Right ventricle myocardium superior (tissue), 1 donor: ENCODE data around the gene TENM4. TPM values are rescaled to one million over a fixed set of nuclear protein-coding genes. Genes with fewer than 3 reads are reported as not detected.
A peak's percentile ranks its signal among the peaks of the same experiment; 100 is the strongest.

Source experiments
- ATAC-seq: fragments of 200-7000 bp; cut with Tn5 transposase; one replicate; pipeline ENCODE4 v1.9.1; 2020; ENCODE audit warnings: mild to moderate bottlenecking; ENCODE audit not compliant: poor library complexity
- DNase-seq: peaks from one replicate; pipeline ENCODE4 v3.0.0-alpha.2; 2020
- intact Hi-C: fragments of 100-400 bp; cut with DNase I; formaldehyde crosslinking; loops from one replicate; pipeline ENCODE4 v1.11.2; 2022
- total RNA-seq: library from RNA; stranded (reverse); fragmentation: NEBNext Ultra II Directional; extraction: Animal tissue kit (Norgen Biotek cat#: 25700); gene quantifications from one replicate; pipeline ENCODE4 v1.2.1, GENCODE V29; 2021
- donor health status: DM: no; HTN: yes; CAD: no; lungs with severe emphysema.

The TENM4 gene
- total RNA-seq, 1 donor from 2014 or later, result 0.81 TPM

DNA sequence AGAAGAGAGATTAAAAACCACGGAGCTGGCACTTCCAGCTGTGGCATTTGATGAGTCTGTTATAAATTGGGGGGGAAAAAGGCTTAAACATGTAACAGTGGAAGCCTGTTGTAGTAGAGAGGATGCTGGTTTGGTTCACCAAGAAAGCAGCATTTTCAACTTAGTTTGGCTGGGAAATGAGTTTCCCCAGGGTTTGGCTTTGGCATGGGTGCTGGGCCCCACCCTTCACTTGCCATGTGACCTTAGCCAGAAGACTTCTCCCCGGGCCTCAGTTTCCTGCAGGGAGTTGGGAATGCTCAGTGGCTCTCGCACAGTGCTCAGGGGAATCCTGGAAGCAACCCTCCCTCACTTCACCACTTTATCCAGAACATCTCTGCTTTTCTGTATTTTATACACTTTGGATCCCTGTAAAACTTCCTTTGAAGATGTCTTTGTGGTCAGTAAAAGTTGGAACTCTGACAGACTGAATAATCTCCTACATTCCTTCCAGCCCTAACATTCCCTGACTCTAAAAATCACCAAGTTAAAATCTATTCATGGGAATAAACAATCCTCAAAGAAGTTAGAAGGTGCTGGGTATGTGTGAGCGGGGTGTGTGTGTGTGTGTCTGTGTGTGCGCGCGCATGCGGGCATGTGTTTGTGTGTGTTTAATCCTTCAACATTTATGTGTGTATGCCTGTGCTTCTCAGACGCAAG, 166.0 kb downstream of the TENM4 start:
- intact Hi-C loops, result no loop called here
- DNase-seq (no peak), ATAC-seq (no peak)

DNA sequence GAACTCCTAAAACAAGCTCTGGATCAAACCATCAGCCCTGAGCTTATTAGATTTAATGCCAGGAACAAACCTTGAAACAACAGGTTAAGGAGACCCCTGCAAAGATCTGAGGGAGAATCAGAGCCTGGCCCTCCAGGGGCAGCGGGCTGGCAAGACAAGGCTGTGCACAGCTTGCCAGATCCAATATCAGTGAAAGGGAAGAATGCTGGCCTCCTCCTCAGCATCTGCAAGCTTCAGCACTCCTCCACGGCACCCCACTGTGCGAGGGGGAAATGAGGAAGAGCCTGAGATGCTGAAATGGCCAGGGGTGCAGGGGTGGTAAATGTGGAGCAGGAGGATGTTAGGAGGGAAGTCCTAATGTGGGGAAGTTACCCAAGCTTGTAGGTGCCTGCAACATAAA, 167.0 kb downstream of the TENM4 start:
- ATAC-seq (no peak), DNase-seq (no peak)
- intact Hi-C loops, result no loop called here

DNA sequence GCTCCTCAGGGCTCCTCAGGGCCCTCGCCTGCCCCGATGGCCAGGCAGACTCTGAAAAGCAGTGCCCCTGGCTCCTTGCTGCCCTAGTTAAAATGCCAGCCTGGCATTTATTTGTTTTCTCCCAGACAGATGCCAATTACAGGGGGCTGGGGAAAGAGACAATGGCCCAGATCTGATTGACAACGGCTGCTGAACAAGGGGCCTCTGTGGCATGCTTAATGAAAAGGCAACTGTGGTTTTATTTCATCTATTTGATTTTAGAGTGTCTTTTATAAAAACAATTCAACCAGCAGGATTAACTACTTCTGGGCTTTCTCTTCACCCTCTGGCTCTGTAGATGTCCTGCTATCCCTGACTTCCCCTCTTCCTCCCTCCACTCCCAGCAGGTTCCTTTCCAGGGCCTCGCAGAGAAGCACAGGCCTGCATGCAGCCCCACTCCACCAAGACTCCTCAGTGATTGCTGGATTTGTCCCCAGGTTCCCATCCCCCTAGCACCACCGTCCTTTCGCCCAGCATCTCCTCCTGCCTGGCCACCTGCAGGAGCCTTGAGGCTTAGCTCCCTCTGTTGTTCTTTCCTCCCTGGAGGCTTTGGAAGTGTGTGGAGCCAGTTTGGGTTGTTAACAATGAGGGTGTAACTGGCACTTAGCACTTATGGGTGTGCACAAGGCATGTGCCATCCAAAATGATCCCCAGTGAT, 171.1 kb downstream of the TENM4 start:
- no peak for ATAC-seq
- no peak for DNase-seq
- intact Hi-C loops, result no loop called here

DNA sequence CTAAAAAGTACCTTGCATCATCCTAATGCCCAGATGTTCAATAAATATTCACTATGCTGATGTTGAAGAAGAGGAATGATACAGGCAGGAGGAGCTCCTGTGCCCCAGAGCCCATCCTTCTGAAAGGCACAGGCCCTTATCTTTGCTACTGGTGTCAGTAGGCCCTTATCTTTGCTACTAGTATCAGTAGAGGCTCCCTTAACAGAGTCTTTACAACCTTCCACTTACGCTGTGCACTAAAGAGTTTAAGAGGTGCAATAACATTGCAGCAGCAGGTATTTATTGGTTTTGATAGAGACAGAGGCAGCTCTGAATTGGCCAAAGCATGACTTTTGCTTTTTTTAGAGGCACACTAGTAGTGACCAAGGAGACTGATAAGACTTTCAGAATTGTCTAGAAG, 174.4 kb downstream of the TENM4 start:
- intact Hi-C loops, result no loop called here
- ATAC-seq, result no peak

DNA sequence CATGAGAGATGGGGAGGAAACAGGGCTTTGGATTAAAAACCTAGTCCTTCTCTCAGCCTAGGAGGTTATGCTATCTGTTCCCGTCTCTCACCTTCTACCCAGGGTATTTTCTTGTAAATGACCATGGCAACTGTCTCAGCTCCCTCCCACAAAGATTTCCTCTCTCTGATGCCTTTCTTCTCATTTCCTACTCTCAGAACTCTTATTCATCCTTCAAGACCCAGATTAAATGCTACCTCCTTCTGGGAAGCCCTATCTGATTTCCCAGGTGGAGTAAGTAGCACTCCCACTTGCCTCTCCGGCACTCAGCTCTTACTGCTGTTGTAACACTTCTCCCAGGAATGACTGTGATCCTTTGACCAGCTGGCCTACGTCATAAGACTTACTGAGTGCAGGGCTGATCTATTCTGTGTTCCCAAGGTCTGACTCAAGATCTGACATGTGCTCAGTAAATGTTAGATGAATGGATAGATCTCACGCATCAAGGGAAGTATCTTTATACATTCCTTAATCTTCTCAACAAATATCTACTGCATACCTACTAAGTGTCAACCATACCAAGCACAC, 175.0 kb downstream of the TENM4 start:
- intact Hi-C loops, result no loop called here
- no peak for DNase-seq
- no peak for ATAC-seq

More for the DNA sequence above, 174.4 kb downstream of the TENM4 start:
- no peak for DNase-seq

DNA sequence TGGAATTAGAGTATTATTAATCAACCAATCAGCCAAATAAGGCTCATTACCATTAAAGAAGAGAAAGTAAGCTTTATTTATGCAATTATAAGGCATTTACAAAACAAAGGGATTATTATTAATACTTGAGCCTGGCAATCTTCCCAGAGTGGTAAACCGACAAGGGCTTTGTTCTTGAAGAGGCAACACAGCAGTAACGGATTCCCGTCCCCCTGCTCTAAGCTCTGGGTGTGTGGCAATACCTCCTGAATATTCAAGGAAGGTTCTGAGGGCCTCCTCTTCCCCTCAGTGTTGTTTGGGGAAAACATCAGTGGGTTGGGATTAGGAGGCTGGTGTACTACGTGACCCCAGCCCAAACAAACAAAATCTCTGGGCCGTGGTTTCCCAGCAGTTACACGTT, 176.5 kb downstream of the TENM4 start:
- intact Hi-C loops, result no loop called here
- DNase-seq (no peak), ATAC-seq (no peak)

DNA sequence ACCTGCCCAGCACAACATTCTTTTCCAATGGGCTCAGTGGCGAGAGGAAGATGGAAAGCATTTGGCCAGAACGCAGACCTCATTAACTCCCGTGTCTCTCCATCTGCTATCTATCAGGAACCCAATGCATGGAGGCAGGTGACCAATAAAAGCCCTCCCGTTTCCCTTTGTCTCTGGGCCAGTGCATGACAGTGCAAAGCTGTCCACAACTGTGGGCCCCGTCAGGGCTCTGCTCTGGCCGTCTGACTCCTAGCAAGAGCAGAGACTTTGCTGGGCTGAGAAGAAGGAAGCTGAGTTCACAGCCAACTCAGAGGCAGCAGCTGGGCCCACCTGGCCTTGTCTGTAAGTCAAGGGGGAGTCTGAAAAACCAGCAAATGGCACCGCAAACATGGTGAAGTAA, 177.8 kb downstream of the TENM4 start:
- DNase-seq, result peak; percentile 80
- intact Hi-C loops, result no loop called here
- ATAC-seq, result peak; percentile 69

DNA sequence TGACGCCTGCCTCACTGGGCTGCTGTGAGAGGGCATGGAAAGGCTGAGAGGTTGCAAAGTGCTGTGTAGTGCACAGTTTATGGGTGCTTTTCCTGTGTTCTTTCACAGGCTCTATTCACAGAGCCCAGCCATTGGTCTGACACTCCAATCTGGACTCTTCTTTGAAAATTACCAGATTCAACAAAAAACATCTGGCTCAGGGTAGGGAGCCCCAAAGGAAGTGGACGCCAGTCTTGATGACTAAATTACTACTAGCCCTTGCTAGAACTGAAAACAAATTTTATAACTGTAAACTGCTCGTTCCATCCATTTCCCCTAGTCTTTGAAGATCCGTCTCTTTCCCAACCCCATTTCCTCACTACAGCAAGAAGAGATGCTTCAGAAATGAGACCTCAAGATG, 178.6 kb downstream of the TENM4 start:
- ATAC-seq, result peak; percentile 69
- intact Hi-C loops, result no loop called here

DNA sequence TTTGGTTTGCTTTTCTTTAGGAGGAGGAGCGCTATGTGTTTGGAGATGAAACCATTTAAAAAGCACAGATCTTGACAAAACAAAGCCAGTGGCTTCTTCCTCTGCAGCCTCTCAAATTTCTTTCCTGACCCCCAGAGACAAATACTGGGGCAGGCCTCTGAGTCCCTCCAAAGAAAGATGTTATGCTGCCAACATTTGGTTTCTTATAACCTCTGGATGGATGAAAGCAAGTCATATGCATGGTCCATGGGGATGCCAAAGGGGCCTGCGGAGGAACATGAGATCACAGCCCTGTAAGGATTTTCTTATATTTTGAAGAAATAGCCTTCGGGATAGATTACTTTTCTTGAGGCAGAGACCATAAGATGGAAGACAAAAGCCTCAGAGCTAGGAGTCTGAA, 179.1 kb downstream of the TENM4 start:
- no peak for ATAC-seq
- intact Hi-C loops, result no loop called here
- no peak for DNase-seq

More for the DNA sequence above, 178.6 kb downstream of the TENM4 start:
- no peak for DNase-seq

DNA sequence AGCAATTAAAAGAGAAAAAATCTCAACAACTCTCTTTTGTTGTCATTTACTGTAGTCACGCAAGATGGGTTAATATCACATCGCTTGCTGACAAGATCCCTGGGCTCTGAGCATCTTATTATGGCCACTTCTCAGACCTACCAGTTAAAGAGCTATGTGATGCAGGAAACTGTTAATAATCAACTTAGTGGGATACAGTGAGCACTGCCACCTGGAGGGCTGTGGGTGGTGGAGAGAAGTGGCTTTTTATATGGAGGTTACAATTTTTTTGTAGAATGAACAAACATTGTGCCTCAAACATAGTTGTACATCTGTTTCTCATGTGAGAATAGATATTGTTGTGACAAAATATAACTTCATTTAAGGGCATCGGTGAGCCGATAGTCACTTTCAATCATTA, 181.0 kb downstream of the TENM4 start:
- ATAC-seq (no peak), DNase-seq (no peak)
- intact Hi-C loops, result no loop called here

DNA sequence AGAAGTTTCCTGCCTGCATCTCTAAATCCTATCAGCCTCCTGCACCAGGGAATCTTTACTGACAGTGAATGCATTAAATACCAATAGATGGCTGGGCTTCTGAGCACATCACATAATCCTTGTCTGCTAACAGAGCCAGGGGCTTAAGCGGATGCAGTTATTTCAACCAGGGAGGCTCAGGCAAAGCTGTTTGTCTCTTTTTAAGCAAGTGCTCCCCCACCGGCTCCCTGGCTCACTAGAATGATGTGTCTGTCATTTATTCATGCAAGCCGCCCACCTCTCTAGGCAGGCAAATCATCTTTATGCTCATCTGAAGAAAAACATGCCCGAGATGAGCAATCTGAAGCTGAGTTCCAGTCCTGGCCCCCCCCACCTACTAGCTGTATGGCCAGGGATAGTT, 182.3 kb downstream of the TENM4 start:
- intact Hi-C loops, result no loop called here
- ATAC-seq (no peak), DNase-seq (no peak)

DNA sequence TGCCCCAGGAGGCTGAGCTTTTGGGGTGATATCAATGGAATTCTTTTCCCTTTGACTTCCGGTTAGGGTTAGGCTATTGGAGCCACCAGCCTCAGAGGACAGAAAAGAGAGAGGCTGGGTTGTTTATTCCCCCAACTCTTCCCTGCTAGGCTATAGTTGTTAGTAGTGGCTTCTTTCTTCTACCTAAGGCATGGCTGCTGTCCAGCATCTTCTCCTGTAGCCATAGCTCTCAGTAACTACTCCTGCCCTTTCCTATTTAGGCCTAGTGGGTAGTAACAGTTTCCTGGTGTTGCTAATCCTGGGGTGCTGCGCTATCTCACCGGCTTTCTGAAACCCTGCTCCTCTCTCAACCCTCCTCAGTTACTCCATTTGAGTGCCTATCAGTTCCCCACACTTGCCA, 184.9 kb downstream of the TENM4 start:
- intact Hi-C loops, result no loop called here
- ATAC-seq, result no peak
- DNase-seq, result no peak

DNA sequence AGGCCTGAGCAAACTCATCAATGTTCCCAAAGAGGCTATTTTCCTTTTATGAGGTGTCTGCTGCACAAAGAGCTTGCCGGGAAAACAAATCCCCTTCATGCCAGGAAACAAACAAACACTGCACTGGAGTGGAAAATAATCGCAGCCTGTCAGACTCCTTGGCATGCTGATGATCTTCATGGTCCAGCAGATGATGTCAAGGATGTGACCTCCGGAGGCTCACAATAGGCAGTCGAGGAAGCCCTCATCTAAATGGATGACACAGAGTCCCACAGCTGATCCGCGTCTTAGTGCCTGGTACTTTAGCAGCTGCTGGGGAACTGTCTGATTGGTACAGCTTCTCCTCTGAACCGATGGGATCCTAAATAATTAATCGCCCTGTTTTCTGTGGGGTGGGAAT, 187.6 kb downstream of the TENM4 start:
- no peak for ATAC-seq
- DNase-seq, result no peak
- intact Hi-C loops, result no loop called here

DNA sequence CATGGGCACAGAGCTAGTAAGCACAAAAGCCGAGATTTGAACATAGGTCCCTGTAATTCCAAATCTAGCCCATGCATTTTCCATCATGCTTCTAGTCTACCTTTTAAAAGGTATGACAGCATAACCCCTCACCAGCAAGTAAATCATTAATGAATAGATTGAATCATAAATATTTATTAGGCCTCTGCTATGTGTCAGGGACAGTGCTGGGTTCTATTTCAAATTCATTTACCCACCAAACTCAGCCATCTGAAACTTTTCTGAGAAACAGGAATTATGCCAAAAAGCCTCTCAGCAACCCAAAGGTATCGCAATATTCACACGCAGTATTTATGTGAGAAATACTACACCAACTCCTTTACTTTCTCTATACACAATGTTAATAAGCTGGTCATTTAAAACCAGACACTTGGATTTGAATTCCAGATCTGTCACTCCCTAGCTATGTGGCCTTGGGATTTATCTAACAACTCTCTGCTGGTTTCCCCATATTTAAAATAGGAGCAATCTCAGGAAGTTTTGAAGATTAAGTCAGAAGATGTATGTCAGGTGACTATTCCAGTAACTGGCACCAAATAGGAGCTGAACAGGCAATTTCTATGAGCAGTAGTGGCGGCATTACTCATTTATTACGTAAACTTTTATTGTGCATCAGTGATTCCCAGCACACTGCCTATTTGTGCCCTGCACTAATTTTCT, 191.4 kb downstream of the TENM4 start:
- no peak for ATAC-seq
- DNase-seq, result no peak
- intact Hi-C loops, result no loop called here

DNA sequence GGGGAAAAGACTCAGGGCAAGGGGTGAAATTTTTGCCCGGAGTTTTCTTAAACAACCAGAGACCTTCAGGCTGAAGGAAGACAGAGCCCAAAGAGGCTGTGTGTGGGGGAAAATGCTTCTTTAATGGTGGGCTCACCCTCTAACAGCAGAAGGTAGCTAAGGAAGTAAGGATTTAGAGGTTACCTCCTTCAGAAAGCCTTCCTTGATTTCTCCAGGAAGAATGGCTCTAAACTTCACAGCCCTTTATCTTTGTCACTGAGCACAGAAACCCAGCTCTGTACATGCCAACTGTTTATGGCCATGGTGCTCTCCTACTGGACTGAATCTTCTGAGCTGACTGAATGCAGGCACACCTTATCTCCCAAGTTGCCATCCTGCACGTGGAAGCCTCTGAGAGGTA, 196.0 kb downstream of the TENM4 start:
- no peak for ATAC-seq
- intact Hi-C loops, result no loop called here
- no peak for DNase-seq

DNA sequence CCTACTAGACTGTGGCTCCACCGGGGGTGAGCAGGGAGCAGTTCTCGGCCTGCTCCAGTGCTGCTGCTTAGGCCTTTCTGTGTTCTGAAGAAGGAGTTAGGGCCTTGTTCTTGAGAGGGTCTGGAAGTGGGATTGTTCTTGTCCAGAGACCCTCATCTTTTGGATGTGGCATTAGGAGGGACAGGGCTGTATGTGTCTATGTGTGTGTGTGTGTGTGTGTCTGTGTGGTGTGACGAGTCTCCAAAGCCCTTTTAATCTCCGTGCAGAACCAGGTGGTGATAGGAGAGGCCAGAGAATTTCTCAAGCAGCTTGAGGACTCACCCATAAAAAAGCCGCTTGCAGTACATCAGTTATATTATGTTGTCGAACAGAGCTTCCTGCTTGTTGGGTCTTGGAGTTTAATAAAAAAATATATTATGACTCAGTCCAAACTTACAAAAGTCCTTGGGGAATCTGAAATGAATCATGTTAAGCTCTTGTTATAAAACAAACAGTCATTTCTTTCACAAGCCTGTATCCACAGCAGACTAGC, 196.5 kb downstream of the TENM4 start:
- ATAC-seq (peak; percentile 84), DNase-seq (no peak)
- intact Hi-C loops, result no loop called here

DNA sequence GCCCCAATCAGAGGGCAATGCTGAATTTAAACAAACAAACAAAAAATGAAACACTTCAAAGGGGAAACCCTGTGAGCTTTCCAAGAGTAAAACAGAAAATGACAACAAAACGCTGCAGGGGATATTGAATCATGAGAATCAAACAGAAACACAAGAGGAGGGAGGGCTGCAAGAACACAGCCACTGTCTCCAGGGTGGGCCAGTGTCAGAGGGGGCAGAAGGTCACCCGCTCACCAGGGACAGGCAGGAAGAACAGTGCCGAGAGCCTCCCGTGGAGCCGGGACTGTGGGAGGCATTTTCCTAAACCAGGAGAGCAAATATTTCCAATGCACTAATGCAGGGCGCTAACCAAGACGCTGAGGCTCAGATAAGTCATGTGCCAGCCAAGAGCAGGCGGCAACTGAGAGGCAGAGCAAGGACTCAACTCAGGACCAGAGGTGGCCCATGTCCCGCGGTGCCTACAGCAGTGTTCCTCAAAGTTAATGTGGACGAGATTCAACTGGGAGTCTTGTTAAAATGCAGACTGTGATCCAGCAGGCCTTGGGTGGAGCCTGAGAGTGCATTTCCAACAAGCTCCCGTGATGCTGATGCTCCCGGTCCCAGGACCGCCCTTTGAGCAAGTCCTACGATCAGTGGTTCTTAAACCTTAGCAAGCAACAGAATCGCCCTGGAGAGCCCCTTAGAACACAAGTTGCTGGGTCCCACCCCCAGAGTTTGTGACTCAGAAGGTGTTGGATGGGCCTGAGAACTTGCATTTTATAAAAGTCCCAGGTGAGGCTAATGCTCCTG, 197.2 kb downstream of the TENM4 start:
- ATAC-seq, result no peak
- intact Hi-C loops, result no loop called here
- no peak for DNase-seq

DNA sequence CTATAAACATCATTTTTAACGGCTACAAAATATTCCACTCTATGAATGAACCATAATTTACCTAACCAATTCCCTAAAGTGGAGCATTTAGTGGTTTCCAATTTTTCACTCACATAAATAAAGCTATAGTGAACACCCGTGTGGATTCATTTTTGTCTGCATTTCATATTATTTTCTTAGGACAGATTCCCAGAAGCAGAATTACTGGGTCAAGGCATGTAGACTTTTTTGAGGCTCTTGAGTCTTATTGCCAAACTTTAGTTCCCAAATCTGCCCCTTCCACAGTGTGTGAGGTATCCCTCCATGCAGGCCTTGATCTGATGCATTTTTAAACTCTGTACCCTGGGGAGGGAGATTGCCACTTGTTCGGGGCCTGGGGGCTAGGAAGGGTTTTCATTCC, 198.2 kb downstream of the TENM4 start:
- ATAC-seq (no peak), DNase-seq (no peak)
- intact Hi-C loops, result no loop called here

DNA sequence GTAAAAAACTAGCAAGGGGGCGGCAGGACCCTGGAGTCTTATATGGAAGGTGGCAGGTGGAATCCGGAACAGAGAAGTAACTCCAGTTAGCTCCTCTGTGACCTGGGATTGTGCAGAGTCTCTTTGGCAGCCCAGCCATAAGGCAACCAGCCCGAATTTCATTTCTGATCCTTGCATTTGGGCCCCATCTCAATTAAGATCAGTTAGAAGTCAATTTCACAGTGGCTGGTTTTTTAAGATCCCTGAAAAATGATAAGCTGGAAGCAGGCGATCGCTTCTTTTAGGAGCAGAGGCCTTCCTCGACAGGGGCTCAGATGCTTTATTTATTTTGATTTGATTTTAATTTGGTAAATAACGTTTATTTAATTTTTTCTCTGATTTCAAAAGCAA, 199.0 kb downstream of the TENM4 start:
- intact Hi-C loops, result no loop called here
- ATAC-seq, result no peak
- DNase-seq, result no peak
